GM13977 (cell line): ENCODE data around the gene TRIM68.

Source experiments
- DNase-seq: peaks from one replicate; pipeline ENCODE4 v3.0.0; 2012; ENCODE audit warnings: low spot score
- CTCF ChIP-seq: IDR thresholded peaks from 2 replicates; pipeline ENCODE4 v1.5.1; 2012; ENCODE audit warnings: mild to moderate bottlenecking, control low read depth; ENCODE audit not compliant: insufficient read depth; ENCODE audit errors: extremely low read depth, missing control alignments
- in situ Hi-C: fragments of 300-500 bp; cut with MboI; formaldehyde crosslinking; loops from one replicate; pipeline ENCODE4 v1.12.0; 2022; ENCODE audit warnings: low sequenced_read_pairs, low pct_unique_long_range_greater_than_20kb, mixed read lengths, inconsistent platforms; ENCODE audit not compliant: unreplicated experiment

The TRIM68 gene

GRCh38 chr11:4607096-4607495 lies 935 bp downstream of the TRIM68 start:
- in situ Hi-C loops = no loop called here
- no peak for DNase-seq

GRCh38 chr11:4606231-4607015 lies 1.6 kb downstream of the TRIM68 start:
- no peak for DNase-seq
- TF ChIP-seq CTCF = no peak
- in situ Hi-C loops = no loop called here

More at GRCh38 chr11:4607096-4607495, 935 bp downstream of the TRIM68 start:
- TF ChIP-seq CTCF = no peak

- no peak for DNase-seq
- in situ Hi-C loops = no loop called here
- TF ChIP-seq CTCF = no peak
Measured at GRCh38 chr11:4605057-4605456, 3.0 kb downstream of the TRIM68 start.

- no peak for TF ChIP-seq CTCF
- in situ Hi-C loops = no loop called here
- no peak for DNase-seq
Measured at GRCh38 chr11:4593739-4594138, 14.3 kb downstream of the TRIM68 start, which contains the start of gene OR52I1. OR52I1 (plus strand) TSS chr11:4594039; CDS start chr11:4594039, 0 bp downstream.

GRCh38 chr11:4589017-4589416 lies 19.0 kb downstream of the TRIM68 start:
- TF ChIP-seq CTCF = no peak
- in situ Hi-C loops = no loop called here
- no peak for DNase-seq

- TF ChIP-seq CTCF = no peak
- no peak for DNase-seq
- in situ Hi-C loops = no loop called here
Measured at GRCh38 chr11:4581443-4581842, 26.6 kb downstream of the TRIM68 start, which contains the start of gene OR52I2. OR52I2 (plus strand) TSS chr11:4581743.
